Loucy (cell line): Measurements from ENCODE around the gene ATP6V0A4.

ENCODE experiments used
- H2AFZ ChIP-seq: fragments of 200-600 bp; sonication (generic); 2 replicates; pipeline ENCODE4 v1.6.0; 2016; ENCODE audit warnings: antibody characterized with exemption, mild to moderate bottlenecking, low read length, moderate library complexity
- H3F3A ChIP-seq: fragments of 200-600 bp; 2 replicates; pipeline ENCODE4 v1.6.0; 2016; ENCODE audit warnings: antibody characterized with exemption, low read depth, mild to moderate bottlenecking
- H3K27me3 ChIP-seq: fragments of 200-600 bp; sonication (generic); 2 replicates; pipeline ENCODE4 v1.6.1; 2014; ENCODE audit warnings: low read length, mild to moderate bottlenecking; ENCODE audit not compliant: insufficient read depth, poor library complexity, severe bottlenecking
- H3K36me3 ChIP-seq: fragments of 200-600 bp; sonication (generic); 2 replicates; pipeline ENCODE4 v1.6.1; 2016; ENCODE audit warnings: low read length; ENCODE audit not compliant: insufficient read depth
- H3K4me1 ChIP-seq: fragments of 200-600 bp; sonication (generic); 2 replicates; pipeline ENCODE4 v1.5.1; 2014; ENCODE audit warnings: low read length, mild to moderate bottlenecking; ENCODE audit not compliant: insufficient read depth, poor library complexity, severe bottlenecking
- H3K4me2 ChIP-seq: fragments of 200-600 bp; sonication (generic); 2 replicates; pipeline ENCODE4 v1.6.0; 2014; ENCODE audit warnings: antibody characterized with exemption, low read length, low read depth, mild to moderate bottlenecking; ENCODE audit not compliant: poor library complexity, severe bottlenecking
- H3K4me3 ChIP-seq: fragments of 200-600 bp; sonication (generic); 2 replicates; pipeline ENCODE4 v1.5.1; 2014; ENCODE audit warnings: low read length, mild to moderate bottlenecking, mixed read lengths; ENCODE audit not compliant: poor library complexity, severe bottlenecking
- H3K79me2 ChIP-seq: fragments of 200-600 bp; sonication (generic); 2 replicates; pipeline ENCODE4 v1.6.1; 2014; ENCODE audit warnings: low read length; ENCODE audit not compliant: insufficient read depth
- H3K9ac ChIP-seq: fragments of 200-600 bp; sonication (generic); 2 replicates; pipeline ENCODE4 v1.6.0; 2014; ENCODE audit warnings: mild to moderate bottlenecking, low read depth, low read length, moderate library complexity; ENCODE audit not compliant: poor library complexity, severe bottlenecking
- H3K9me2 ChIP-seq: fragments of 200-600 bp; sonication (generic); replicated peaks from 2 replicates; pipeline ENCODE4 v1.6.1; 2016; ENCODE audit warnings: low read depth, low read length, mixed read lengths
- H3K9me3 ChIP-seq: fragments of 200-600 bp; sonication (generic); 2 replicates; pipeline ENCODE4 v1.6.1; 2014; ENCODE audit warnings: mild to moderate bottlenecking, antibody characterized with exemption, low read length, low read depth; ENCODE audit not compliant: insufficient read depth
- H4K20me1 ChIP-seq: fragments of 200-600 bp; sonication (generic); 2 replicates; pipeline ENCODE4 v1.6.0; 2014; ENCODE audit warnings: antibody characterized with exemption, low read length, mild to moderate bottlenecking; ENCODE audit not compliant: insufficient read depth, poor library complexity, severe bottlenecking
- CTCF ChIP-seq: fragments of 200-600 bp; sonication (generic); conservative IDR thresholded peaks from 2 replicates; pipeline ENCODE4 v1.5.1; 2014; ENCODE audit warnings: mild to moderate bottlenecking, antibody characterized with exemption, low read length
- EZH2phosphoT487 ChIP-seq: fragments of 200-600 bp; IDR thresholded peaks from 2 replicates; pipeline ENCODE4 v1.6.1; 2018; ENCODE audit warnings: antibody characterized with exemption, mild to moderate bottlenecking, moderate library complexity, borderline replicate concordance

ATP6V0A4 gene

GRCh38 chr7:138662076-138662990 lies 135.7 kb downstream of the ATP6V0A4 start:
- TF ChIP-seq CTCF (no peak), EZH2phosphoT487 (no peak)
- Histone ChIP-seq H3K4me3 (no peak overlapping the region), H3K9me3 (no peaks in the 10 kb centered on the region), H3K79me2 (no peaks in the 10 kb centered on the region), H3K9me2 (no peaks in the 10 kb centered on the region), H3K4me2 (no peak overlapping the region), H2AFZ (no peak overlapping the region), H3K36me3 (no peaks in the 10 kb centered on the region), H3K4me1 (peaks cover 19% of the 10 kb centered on the region), H4K20me1 (no peaks in the 10 kb centered on the region), H3K9ac (no peak overlapping the region), H3F3A (no peaks in the 10 kb centered on the region), H3K27me3 (no peaks in the 10 kb centered on the region)

- H3K9ac ChIP-seq = no peak overlapping the region
- H3K27me3 ChIP-seq = no peaks in the 10 kb centered on the region
- no peaks in the 10 kb centered on the region for H3K79me2 ChIP-seq
- H4K20me1 ChIP-seq = no peaks in the 10 kb centered on the region
- no peak overlapping the region for H2AFZ ChIP-seq
- H3K36me3 ChIP-seq = no peaks in the 10 kb centered on the region
- no peaks in the 10 kb centered on the region for H3F3A ChIP-seq
- H3K4me1 ChIP-seq = peaks cover 8% of the 10 kb centered on the region
- TF ChIP-seq EZH2phosphoT487 (no peak), CTCF (no peak)
- no peaks in the 10 kb centered on the region for H3K9me3 ChIP-seq
- no peak overlapping the region for H3K4me3 ChIP-seq
- H3K9me2 ChIP-seq = no peaks in the 10 kb centered on the region
- no peak overlapping the region for H3K4me2 ChIP-seq
Observed at GRCh38 chr7:138661069-138661635, 136.8 kb downstream of the ATP6V0A4 start.

- TF ChIP-seq CTCF = no peak
- no peak for TF ChIP-seq EZH2phosphoT487
- Histone ChIP-seq H3K4me1 (no peaks in the 10 kb centered on the region), H2AFZ (no peak overlapping the region), H4K20me1 (no peaks in the 10 kb centered on the region), H3K27me3 (no peaks in the 10 kb centered on the region), H3K9me3 (peaks cover 4% of the 10 kb centered on the region; the same call in 1 of the 2 replicates), H3K9ac (no peak overlapping the region), H3K36me3 (no peaks in the 10 kb centered on the region), H3K79me2 (no peaks in the 10 kb centered on the region), H3K4me2 (no peak overlapping the region), H3K9me2 (no peaks in the 10 kb centered on the region), H3K4me3 (no peak overlapping the region), H3F3A (no peaks in the 10 kb centered on the region)
Observed at GRCh38 chr7:138658889-138659288, 139.1 kb downstream of the ATP6V0A4 start.
